HK-2 (cell line): ENCODE results near the gene CNTNAP2.

ENCODE experiments used
- DNase-seq: peaks from one replicate; pipeline ENCODE4 v3.0.0-alpha.2; 2018; ENCODE audit not compliant: unreplicated experiment

The CNTNAP2 gene

GRCh38 chr7:146764458-146764857, 647.9 kb downstream of the CNTNAP2 start:
- DNase-seq: no peak

- DNase-seq: no peak
These were observed 652.4 kb downstream of the CNTNAP2 start for GRCh38 chr7:146768957-146769356.

- DNase-seq: no peak
These were observed 656.0 kb downstream of the CNTNAP2 start for GRCh38 chr7:146772601-146773000.

- DNase-seq: no peak
These were observed 656.9 kb downstream of the CNTNAP2 start for GRCh38 chr7:146773506-146773905.

- DNase-seq: no peak
These were observed 664.9 kb downstream of the CNTNAP2 start for GRCh38 chr7:146781352-146782116.

- DNase-seq: no peak
These were observed 670.7 kb downstream of the CNTNAP2 start for GRCh38 chr7:146787266-146787665.

- no peak for DNase-seq
These were observed 671.4 kb downstream of the CNTNAP2 start for GRCh38 chr7:146788008-146788407.

GRCh38 chr7:146791344-146792285, 675.0 kb downstream of the CNTNAP2 start:
- DNase-seq: no peak

GRCh38 chr7:146804620-146805019, 688.0 kb downstream of the CNTNAP2 start:
- DNase-seq: no peak

GRCh38 chr7:146805082-146805481, 688.5 kb downstream of the CNTNAP2 start:
- no peak for DNase-seq

- no peak for DNase-seq
These were observed 709.7 kb downstream of the CNTNAP2 start for GRCh38 chr7:146826329-146826728.

GRCh38 chr7:146830686-146831085, 714.1 kb downstream of the CNTNAP2 start:
- no peak for DNase-seq

- no peak for DNase-seq
These were observed 715.3 kb downstream of the CNTNAP2 start for GRCh38 chr7:146831875-146832274.

- DNase-seq: no peak
These were observed 727.8 kb downstream of the CNTNAP2 start for GRCh38 chr7:146844405-146844804.

GRCh38 chr7:146858690-146859089, 742.1 kb downstream of the CNTNAP2 start:
- no peak for DNase-seq

GRCh38 chr7:146861701-146862100, 745.1 kb downstream of the CNTNAP2 start:
- no peak for DNase-seq

- no peak for DNase-seq
These were observed 745.8 kb downstream of the CNTNAP2 start for GRCh38 chr7:146862415-146862814.

- no peak for DNase-seq
These were observed 748.0 kb downstream of the CNTNAP2 start for GRCh38 chr7:146864644-146865043.

GRCh38 chr7:146865696-146866095, 749.1 kb downstream of the CNTNAP2 start:
- no peak for DNase-seq

GRCh38 chr7:146874722-146875121, 758.1 kb downstream of the CNTNAP2 start:
- DNase-seq: no peak

GRCh38 chr7:146875237-146875785, 758.7 kb downstream of the CNTNAP2 start:
- no peak for DNase-seq

- DNase-seq: no peak
These were observed 759.4 kb downstream of the CNTNAP2 start for GRCh38 chr7:146875981-146876380.

- DNase-seq: no peak
These were observed 759.8 kb downstream of the CNTNAP2 start for GRCh38 chr7:146876411-146876810.
